ENCODE data around the gene NLK. TPM values are rescaled to one million over a fixed set of nuclear protein-coding genes. Genes with fewer than 3 reads are reported as not detected.

The NLK gene
- total and polyA plus RNA-seq, 10 of the 15 experiments (the other 5 are each of a cell fraction or from before 2014, with no cell fraction given), result 5.0 to 22.9 (median 15.0) TPM

DNA sequence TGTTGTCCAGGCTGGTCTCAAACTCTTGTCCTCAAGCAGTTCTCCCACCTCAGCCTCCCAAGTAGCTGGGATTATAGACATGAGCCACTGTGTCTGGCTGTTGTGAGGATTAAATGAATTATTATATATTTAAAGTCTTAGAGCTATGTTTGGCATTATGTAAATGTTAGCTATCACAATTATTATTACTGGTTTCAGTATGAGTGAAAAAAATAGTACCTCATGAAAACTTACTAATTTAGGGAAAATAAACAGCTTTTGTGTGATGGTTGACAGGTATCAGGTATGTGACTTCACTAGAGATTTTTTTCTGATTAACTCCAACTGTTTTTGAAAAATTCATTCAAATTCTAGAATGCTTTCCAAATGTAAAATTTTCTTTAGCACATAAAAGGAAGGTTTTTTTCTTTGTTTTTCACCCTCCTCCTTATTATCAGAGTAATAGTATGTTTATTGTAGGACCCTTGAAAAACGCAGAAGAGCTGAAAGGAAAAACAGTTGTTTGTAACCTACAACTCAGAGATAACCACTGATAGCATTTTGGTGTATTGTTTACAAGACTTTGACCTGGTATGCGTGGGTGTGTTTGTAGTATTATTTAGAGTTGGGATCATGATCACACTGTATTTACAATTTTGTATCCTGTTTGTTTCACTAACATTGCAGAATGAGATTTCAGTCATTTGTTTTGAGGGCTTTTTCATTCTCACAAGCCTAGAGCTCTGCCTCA lies 13.2 kb downstream of the NLK start (continued):
- TF ChIP-seq, protein P1, sequence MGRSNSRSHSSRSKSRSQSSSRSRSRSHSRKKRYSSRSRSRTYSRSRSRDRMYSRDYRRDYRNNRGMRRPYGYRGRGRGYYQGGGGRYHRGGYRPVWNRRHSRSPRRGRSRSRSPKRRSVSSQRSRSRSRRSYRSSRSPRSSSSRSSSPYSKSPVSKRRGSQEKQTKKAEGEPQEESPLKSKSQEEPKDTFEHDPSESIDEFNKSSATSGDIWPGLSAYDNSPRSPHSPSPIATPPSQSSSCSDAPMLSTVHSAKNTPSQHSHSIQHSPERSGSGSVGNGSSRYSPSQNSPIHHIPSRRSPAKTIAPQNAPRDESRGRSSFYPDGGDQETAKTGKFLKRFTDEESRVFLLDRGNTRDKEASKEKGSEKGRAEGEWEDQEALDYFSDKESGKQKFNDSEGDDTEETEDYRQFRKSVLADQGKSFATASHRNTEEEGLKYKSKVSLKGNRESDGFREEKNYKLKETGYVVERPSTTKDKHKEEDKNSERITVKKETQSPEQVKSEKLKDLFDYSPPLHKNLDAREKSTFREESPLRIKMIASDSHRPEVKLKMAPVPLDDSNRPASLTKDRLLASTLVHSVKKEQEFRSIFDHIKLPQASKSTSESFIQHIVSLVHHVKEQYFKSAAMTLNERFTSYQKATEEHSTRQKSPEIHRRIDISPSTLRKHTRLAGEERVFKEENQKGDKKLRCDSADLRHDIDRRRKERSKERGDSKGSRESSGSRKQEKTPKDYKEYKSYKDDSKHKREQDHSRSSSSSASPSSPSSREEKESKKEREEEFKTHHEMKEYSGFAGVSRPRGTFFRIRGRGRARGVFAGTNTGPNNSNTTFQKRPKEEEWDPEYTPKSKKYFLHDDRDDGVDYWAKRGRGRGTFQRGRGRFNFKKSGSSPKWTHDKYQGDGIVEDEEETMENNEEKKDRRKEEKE (IDR thresholded peaks at IDR 0.05), result no peak
- TF ChIP-seq RBBP5 (conservative IDR thresholded peaks at IDR 0.05), result no peak
- TF ChIP-seq CHD4 (IDR thresholded peaks at IDR 0.05), result no peak
- TF ChIP-seq NFIC (IDR thresholded peaks at IDR 0.05; ENCODE audit: low read depth, low read length), result peak; percentile 90
- no peak for TF ChIP-seq RCOR1 (conservative IDR thresholded peaks at IDR 0.05; ENCODE audit: low read depth, low read length)
- TF ChIP-seq ZNF217 (IDR thresholded peaks at IDR 0.05), result peak; percentile 89; the same call in 1 of the 2 replicates
- TF ChIP-seq, protein P2, sequence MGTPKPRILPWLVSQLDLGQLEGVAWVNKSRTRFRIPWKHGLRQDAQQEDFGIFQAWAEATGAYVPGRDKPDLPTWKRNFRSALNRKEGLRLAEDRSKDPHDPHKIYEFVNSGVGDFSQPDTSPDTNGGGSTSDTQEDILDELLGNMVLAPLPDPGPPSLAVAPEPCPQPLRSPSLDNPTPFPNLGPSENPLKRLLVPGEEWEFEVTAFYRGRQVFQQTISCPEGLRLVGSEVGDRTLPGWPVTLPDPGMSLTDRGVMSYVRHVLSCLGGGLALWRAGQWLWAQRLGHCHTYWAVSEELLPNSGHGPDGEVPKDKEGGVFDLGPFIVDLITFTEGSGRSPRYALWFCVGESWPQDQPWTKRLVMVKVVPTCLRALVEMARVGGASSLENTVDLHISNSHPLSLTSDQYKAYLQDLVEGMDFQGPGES (IDR thresholded peaks at IDR 0.05), result no peak
- no peak for TF ChIP-seq NR2F1 (conservative IDR thresholded peaks at IDR 0.05)
- TF ChIP-seq, protein P3, sequence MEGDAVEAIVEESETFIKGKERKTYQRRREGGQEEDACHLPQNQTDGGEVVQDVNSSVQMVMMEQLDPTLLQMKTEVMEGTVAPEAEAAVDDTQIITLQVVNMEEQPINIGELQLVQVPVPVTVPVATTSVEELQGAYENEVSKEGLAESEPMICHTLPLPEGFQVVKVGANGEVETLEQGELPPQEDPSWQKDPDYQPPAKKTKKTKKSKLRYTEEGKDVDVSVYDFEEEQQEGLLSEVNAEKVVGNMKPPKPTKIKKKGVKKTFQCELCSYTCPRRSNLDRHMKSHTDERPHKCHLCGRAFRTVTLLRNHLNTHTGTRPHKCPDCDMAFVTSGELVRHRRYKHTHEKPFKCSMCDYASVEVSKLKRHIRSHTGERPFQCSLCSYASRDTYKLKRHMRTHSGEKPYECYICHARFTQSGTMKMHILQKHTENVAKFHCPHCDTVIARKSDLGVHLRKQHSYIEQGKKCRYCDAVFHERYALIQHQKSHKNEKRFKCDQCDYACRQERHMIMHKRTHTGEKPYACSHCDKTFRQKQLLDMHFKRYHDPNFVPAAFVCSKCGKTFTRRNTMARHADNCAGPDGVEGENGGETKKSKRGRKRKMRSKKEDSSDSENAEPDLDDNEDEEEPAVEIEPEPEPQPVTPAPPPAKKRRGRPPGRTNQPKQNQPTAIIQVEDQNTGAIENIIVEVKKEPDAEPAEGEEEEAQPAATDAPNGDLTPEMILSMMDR (IDR thresholded peaks at IDR 0.05 in 2 of 3, conservative IDR thresholded peaks at IDR 0.05 in 1 of 3; ENCODE audit: control insufficient read depth in 2 of 3, extremely low read depth in 1 of 3, insufficient read depth in 1 of 3, low read depth in 3 of 3, low read length in 3 of 3), result no peak
- TF ChIP-seq CHD2 (IDR thresholded peaks at IDR 0.05; ENCODE audit: borderline replicate concordance, low read depth, low read length), result no peak
- TF ChIP-seq HCFC1 (IDR thresholded peaks at IDR 0.05; ENCODE audit: low read length), result no peak
- no peak for TF ChIP-seq SMARCA5 (IDR thresholded peaks at IDR 0.05)
- no peak for TF ChIP-seq TBL1XR1 (IDR thresholded peaks at IDR 0.05; ENCODE audit: low read depth, low read length)
- no peak for TF ChIP-seq PAX8 (IDR thresholded peaks at IDR 0.05)
- TF ChIP-seq, protein P4, sequence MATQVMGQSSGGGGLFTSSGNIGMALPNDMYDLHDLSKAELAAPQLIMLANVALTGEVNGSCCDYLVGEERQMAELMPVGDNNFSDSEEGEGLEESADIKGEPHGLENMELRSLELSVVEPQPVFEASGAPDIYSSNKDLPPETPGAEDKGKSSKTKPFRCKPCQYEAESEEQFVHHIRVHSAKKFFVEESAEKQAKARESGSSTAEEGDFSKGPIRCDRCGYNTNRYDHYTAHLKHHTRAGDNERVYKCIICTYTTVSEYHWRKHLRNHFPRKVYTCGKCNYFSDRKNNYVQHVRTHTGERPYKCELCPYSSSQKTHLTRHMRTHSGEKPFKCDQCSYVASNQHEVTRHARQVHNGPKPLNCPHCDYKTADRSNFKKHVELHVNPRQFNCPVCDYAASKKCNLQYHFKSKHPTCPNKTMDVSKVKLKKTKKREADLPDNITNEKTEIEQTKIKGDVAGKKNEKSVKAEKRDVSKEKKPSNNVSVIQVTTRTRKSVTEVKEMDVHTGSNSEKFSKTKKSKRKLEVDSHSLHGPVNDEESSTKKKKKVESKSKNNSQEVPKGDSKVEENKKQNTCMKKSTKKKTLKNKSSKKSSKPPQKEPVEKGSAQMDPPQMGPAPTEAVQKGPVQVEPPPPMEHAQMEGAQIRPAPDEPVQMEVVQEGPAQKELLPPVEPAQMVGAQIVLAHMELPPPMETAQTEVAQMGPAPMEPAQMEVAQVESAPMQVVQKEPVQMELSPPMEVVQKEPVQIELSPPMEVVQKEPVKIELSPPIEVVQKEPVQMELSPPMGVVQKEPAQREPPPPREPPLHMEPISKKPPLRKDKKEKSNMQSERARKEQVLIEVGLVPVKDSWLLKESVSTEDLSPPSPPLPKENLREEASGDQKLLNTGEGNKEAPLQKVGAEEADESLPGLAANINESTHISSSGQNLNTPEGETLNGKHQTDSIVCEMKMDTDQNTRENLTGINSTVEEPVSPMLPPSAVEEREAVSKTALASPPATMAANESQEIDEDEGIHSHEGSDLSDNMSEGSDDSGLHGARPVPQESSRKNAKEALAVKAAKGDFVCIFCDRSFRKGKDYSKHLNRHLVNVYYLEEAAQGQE (IDR thresholded peaks at IDR 0.05; ENCODE audit: low read depth, low read length), result no peak
- TF ChIP-seq FOXK2 (IDR thresholded peaks at IDR 0.05), result no peak
- no peak for TF ChIP-seq NR2C2 (IDR thresholded peaks at IDR 0.05; ENCODE audit: borderline replicate concordance, control insufficient read depth, insufficient read length, low read depth)
- 0 out of 2 replicates have a peak, but pooled peaks have one; percentile 6 for TF ChIP-seq RAD51 (IDR thresholded peaks at IDR 0.05)
- TF ChIP-seq ZNF24 (IDR thresholded peaks at IDR 0.05), result no peak
- TF ChIP-seq STAT1 (conservative IDR thresholded peaks at IDR 0.05), result no peak
- no peak for TF ChIP-seq ASH2L (IDR thresholded peaks at IDR 0.05; ENCODE audit: borderline replicate concordance, low read depth)
- no peak for TF ChIP-seq RELA (IDR thresholded peaks at IDR 0.05; ENCODE audit: borderline replicate concordance, partially characterized antibody)
- no peak for TF ChIP-seq KAT2A (conservative IDR thresholded peaks at IDR 0.05; ENCODE audit: control insufficient read depth, low read depth, low read length)

Data from GM12878 (cell line).